ENCODE data around the gene AFF3. TPM values are rescaled to one million over a fixed set of nuclear protein-coding genes. Genes with fewer than 3 reads are reported as not detected.

AFF3 gene
- total and polyA plus RNA-seq, 4 experiments from 2014 or later, result 0.63 to 4.6 (median 3.6) TPM

DNA sequence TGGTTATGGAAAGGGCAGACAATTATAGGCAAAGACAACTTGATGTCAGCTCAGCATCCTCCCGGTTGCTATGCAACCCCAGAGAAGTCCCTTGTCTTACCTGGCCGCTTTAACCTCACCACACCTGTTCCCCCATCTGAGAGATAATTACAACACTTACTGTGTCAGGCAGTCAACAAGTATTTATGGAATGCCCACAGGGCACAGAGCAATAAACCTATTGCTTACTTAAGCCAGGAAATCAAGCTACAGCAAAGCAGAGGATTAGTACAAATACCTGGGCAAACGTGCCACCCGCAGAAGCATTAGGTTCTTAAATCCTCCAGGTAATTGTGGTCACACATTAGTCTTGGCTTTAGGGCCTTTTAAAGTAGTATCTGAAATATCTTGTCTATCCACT is 332.2 kb downstream of the AFF3 start:
- no peaks in the 10 kb centered on the region for H3K9me3 ChIP-seq (ENCODE audit: control insufficient read depth in 1 of 2, low read length in 2 of 2)
- intact Hi-C loops (cut with micrococcal nuclease), result no loop called here
- no peaks in the 10 kb centered on the region for H3K27me3 ChIP-seq (ENCODE audit: insufficient read depth, low read length)
- Mint-ChIP-seq H3K4me3 (no peak overlapping the region), H3K36me3 (no peaks in the 10 kb centered on the region), H3K27ac (no peak overlapping the region), H3K9me3 (no peaks in the 10 kb centered on the region), H3K27me3 (no peaks in the 10 kb centered on the region), H3K4me1 (no peaks in the 10 kb centered on the region)
- no peak for DNase-seq
- no peak overlapping the region for H3K4me3 ChIP-seq (ENCODE audit: low read length in 2 of 2)
- H3K36me3 ChIP-seq (ENCODE audit: insufficient read depth, low read length), result no peaks in the 10 kb centered on the region
- ChIA-PET POLR2A (ENCODE audit: partially characterized antibody) (no interaction called here), CTCF (ENCODE audit: partially characterized antibody) (no interaction called here)
- H3K27ac ChIP-seq (ENCODE audit: low read depth, low read length), result no peak overlapping the region
- H3K4me1 ChIP-seq (ENCODE audit: insufficient read depth, low read length), result no peaks in the 10 kb centered on the region

- H3K36me3 Mint-ChIP-seq, result no peaks in the 10 kb centered on the region
- H3K4me3 ChIP-seq (ENCODE audit: low read length in 2 of 2), result no peak overlapping the region
- H3K4me1 Mint-ChIP-seq, result no peaks in the 10 kb centered on the region
- intact Hi-C loops (cut with micrococcal nuclease), result no loop called here
- H3K27ac Mint-ChIP-seq, result no peak overlapping the region
- H3K9me3 ChIP-seq (ENCODE audit: control insufficient read depth in 1 of 2, low read length in 2 of 2), result no peaks in the 10 kb centered on the region
- H3K9me3 Mint-ChIP-seq, result no peaks in the 10 kb centered on the region
- no peaks in the 10 kb centered on the region for H3K36me3 ChIP-seq (ENCODE audit: insufficient read depth, low read length)
- POLR2A ChIA-PET (ENCODE audit: partially characterized antibody), result no interaction called here
- DNase-seq, result no peak
- H3K27me3 ChIP-seq (ENCODE audit: insufficient read depth, low read length), result no peaks in the 10 kb centered on the region
- no peak overlapping the region for H3K4me3 Mint-ChIP-seq
- peaks cover 0 to 2% of the 10 kb centered on the region in 2 donors for H3K27me3 Mint-ChIP-seq
- no peak overlapping the region for H3K27ac ChIP-seq (ENCODE audit: low read depth, low read length)
- CTCF ChIA-PET (ENCODE audit: partially characterized antibody), result no interaction called here
- H3K4me1 ChIP-seq (ENCODE audit: insufficient read depth, low read length), result no peaks in the 10 kb centered on the region
Measured at GRCh38 chr2:99809259-99809900, 333.0 kb downstream of the AFF3 start.

DNA sequence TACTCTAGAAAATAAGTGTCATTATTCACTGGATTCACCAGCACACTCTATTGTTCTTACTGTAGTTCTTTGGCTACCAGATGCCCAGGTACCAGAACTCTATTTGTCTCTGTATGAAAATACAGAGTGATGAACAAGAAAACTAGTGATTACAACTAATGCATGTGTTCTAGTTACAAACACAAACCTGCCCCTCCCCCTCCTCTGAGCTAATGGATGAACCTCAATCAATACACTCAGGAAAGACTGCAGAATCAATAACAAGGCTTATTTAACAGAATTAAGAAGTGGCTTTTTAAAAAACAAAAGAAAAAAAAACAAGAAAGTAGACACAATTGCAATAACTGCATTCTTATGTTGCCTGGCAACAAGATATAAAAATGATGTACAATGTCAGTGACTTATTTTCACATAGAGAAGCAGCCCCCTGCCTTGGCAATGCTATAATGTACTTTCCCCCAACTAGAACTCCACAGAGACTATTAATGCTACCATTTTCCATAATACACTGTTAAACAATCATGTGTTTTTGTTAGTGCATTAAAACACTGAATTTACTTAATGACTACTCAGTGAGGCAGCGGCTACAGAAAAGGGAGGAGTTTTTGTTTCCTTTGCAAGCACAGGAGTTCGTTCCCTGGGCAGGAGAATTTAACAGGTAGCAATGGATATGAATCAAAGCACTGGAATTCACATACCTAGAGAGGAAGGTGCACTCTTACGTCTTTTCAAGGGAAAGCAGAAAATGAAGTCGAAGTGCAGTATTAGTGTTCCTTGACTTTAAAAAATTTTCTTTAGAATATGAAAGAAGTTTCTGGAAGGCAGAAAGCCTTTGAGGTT is 333.8 kb downstream of the AFF3 start:
- Histone ChIP-seq H3K4me3 (ENCODE audit: low read length in 2 of 2) (no peak overlapping the region), H3K27ac (ENCODE audit: low read depth, low read length) (no peak overlapping the region), H3K36me3 (ENCODE audit: insufficient read depth, low read length) (no peaks in the 10 kb centered on the region), H3K27me3 (ENCODE audit: insufficient read depth, low read length) (no peaks in the 10 kb centered on the region), H3K4me1 (ENCODE audit: insufficient read depth, low read length) (no peaks in the 10 kb centered on the region), H3K9me3 (ENCODE audit: control insufficient read depth in 1 of 2, low read length in 2 of 2) (no peaks in the 10 kb centered on the region)
- Mint-ChIP-seq H3K27ac (no peak overlapping the region), H3K4me3 (no peak overlapping the region), H3K36me3 (no peaks in the 10 kb centered on the region), H3K9me3 (no peaks in the 10 kb centered on the region), H3K4me1 (no peaks in the 10 kb centered on the region), H3K27me3 (peaks cover 0 to 3% of the 10 kb centered on the region in 2 donors)
- ChIA-PET CTCF (ENCODE audit: partially characterized antibody) (no interaction called here), POLR2A (ENCODE audit: partially characterized antibody) (no interaction called here)
- DNase-seq, result no peak
- intact Hi-C loops (cut with micrococcal nuclease), result no loop called here

DNA sequence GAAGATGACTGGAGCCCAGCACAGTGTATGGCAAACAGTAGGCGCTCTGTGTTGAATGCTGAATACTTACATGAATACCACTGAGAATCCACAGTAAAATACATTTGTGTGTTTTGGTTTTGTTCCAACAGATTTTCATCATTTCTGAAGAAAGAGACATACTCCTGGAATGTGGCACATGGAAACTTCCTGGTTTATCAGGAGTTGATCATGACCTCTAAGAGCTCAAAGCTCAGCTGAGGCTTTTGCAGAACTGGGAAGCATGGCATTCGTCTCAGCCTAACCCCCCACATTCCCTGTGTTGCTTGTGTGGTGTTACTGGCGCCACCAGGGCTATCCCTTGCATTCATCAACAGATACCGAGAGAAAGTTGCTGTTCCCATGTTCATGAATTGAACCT is 335.6 kb downstream of the AFF3 start:
- Mint-ChIP-seq H3K27me3 (peaks cover 0 to 3% of the 10 kb centered on the region in 2 donors), H3K4me3 (no peak overlapping the region), H3K27ac (no peak overlapping the region), H3K36me3 (no peaks in the 10 kb centered on the region), H3K9me3 (no peaks in the 10 kb centered on the region), H3K4me1 (no peaks in the 10 kb centered on the region)
- Histone ChIP-seq H3K9me3 (ENCODE audit: control insufficient read depth in 1 of 2, low read length in 2 of 2) (no peaks in the 10 kb centered on the region), H3K36me3 (ENCODE audit: insufficient read depth, low read length) (no peaks in the 10 kb centered on the region), H3K4me1 (ENCODE audit: insufficient read depth, low read length) (no peaks in the 10 kb centered on the region), H3K27me3 (ENCODE audit: insufficient read depth, low read length) (no peaks in the 10 kb centered on the region), H3K4me3 (ENCODE audit: low read length in 2 of 2) (no peak overlapping the region), H3K27ac (ENCODE audit: low read depth, low read length) (no peak overlapping the region)
- intact Hi-C loops (cut with micrococcal nuclease), result no loop called here
- ChIA-PET CTCF (ENCODE audit: partially characterized antibody) (no interaction called here), POLR2A (ENCODE audit: partially characterized antibody) (no interaction called here)
- DNase-seq, result no peak

DNA sequence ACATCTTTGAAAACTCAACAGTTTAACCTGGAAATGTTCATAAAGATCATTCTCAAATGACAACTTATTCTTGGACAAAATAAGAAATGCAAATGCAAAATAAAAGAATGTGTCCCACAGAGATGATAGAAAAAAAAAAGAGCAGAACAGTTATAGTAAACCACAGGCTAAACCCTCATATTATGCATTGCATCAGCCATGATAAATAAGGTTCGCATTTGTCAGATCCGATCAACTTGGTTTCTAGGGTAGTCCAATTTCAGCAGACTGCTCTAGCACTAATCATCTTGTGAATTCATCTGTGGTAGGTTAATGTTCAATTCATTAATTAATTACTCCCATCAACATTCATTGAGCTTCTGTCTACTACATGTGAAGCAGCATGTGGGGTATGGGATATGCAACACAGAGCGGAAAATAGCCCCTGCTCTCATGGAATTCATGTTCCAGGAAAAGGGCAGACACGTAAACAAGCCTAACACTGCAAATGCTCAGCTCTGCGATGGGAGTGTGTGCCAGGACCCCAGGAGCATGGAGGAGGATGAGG is 336.4 kb downstream of the AFF3 start:
- POLR2A ChIA-PET (ENCODE audit: partially characterized antibody), result no interaction called here
- no peak overlapping the region for H3K4me3 Mint-ChIP-seq
- peaks cover 0 to 3% of the 10 kb centered on the region in 2 donors for H3K27me3 Mint-ChIP-seq
- H3K36me3 ChIP-seq (ENCODE audit: insufficient read depth, low read length), result no peaks in the 10 kb centered on the region
- H3K9me3 ChIP-seq (ENCODE audit: control insufficient read depth in 1 of 2, low read length in 2 of 2), result no peaks in the 10 kb centered on the region
- H3K4me3 ChIP-seq (ENCODE audit: low read length in 2 of 2), result no peak overlapping the region
- no peaks in the 10 kb centered on the region for H3K4me1 ChIP-seq (ENCODE audit: insufficient read depth, low read length)
- no peaks in the 10 kb centered on the region for H3K4me1 Mint-ChIP-seq
- intact Hi-C loops (cut with micrococcal nuclease), result no loop called here
- H3K9me3 Mint-ChIP-seq, result no peaks in the 10 kb centered on the region
- H3K36me3 Mint-ChIP-seq, result no peaks in the 10 kb centered on the region
- no peaks in the 10 kb centered on the region for H3K27me3 ChIP-seq (ENCODE audit: insufficient read depth, low read length)
- no peak overlapping the region for H3K27ac Mint-ChIP-seq
- no peak for DNase-seq
- H3K27ac ChIP-seq (ENCODE audit: low read depth, low read length), result no peak overlapping the region
- CTCF ChIA-PET (ENCODE audit: partially characterized antibody), result no interaction called here

GRCh38 chr2:99803846-99804245 is 338.5 kb downstream of the AFF3 start:
- Mint-ChIP-seq H3K9me3 (peaks cover 0 to 2% (median 0%) of the 10 kb centered on the region in 8 donors), H3K4me1 (no peaks in the 10 kb centered on the region), H3K4me3 (no peak overlapping the region), H3K27me3 (peaks cover 0 to 5% of the 10 kb centered on the region in 2 donors), H3K36me3 (no peaks in the 10 kb centered on the region), H3K27ac (peak overlapping the region in 1 of 7 donors; percentile 43)
- POLR2A ChIA-PET (ENCODE audit: partially characterized antibody), result no interaction called here
- no peaks in the 10 kb centered on the region for H3K36me3 ChIP-seq (ENCODE audit: insufficient read depth, low read length)
- no peak overlapping the region for H3K27ac ChIP-seq (ENCODE audit: low read depth, low read length)
- H3K4me3 ChIP-seq (ENCODE audit: low read length in 2 of 2), result no peak overlapping the region
- CTCF ChIA-PET (ENCODE audit: partially characterized antibody), result no interaction called here
- no peaks in the 10 kb centered on the region for H3K9me3 ChIP-seq (ENCODE audit: control insufficient read depth in 1 of 2, low read length in 2 of 2)
- DNase-seq, result no peak
- intact Hi-C loops (cut with micrococcal nuclease), result no loop called here
- H3K27me3 ChIP-seq (ENCODE audit: insufficient read depth, low read length), result no peaks in the 10 kb centered on the region
- no peaks in the 10 kb centered on the region for H3K4me1 ChIP-seq (ENCODE audit: insufficient read depth, low read length)

- ChIA-PET CTCF (ENCODE audit: partially characterized antibody) (no interaction called here), POLR2A (ENCODE audit: partially characterized antibody) (no interaction called here)
- Mint-ChIP-seq H3K4me1 (no peaks in the 10 kb centered on the region), H3K27me3 (peaks cover 2 to 5% of the 10 kb centered on the region in 2 donors), H3K9me3 (peaks cover 0 to 4% (median under 1%) of the 10 kb centered on the region in 8 donors), H3K4me3 (no peak overlapping the region), H3K36me3 (no peaks in the 10 kb centered on the region), H3K27ac (no peak overlapping the region)
- Histone ChIP-seq H3K27ac (ENCODE audit: low read depth, low read length) (no peak overlapping the region), H3K36me3 (ENCODE audit: insufficient read depth, low read length) (no peaks in the 10 kb centered on the region), H3K27me3 (ENCODE audit: insufficient read depth, low read length) (no peaks in the 10 kb centered on the region), H3K9me3 (ENCODE audit: control insufficient read depth in 1 of 2, low read length in 2 of 2) (no peaks in the 10 kb centered on the region), H3K4me3 (ENCODE audit: low read length in 2 of 2) (no peak overlapping the region), H3K4me1 (ENCODE audit: insufficient read depth, low read length) (no peaks in the 10 kb centered on the region)
- intact Hi-C loops (cut with micrococcal nuclease), result no loop called here
- DNase-seq, result no peak
Measured at GRCh38 chr2:99802734-99803133, 339.7 kb downstream of the AFF3 start.

Measured in CD4-positive, alpha-beta memory T cell (primary cell).